ENCODE measurements around the gene CAMP.
"Not testable (repeated sequence)": the region's sequence is repeated elsewhere in the genome, so short reads cannot be mapped to it uniquely, and the experiment has no call there.

CAMP gene, protein sequence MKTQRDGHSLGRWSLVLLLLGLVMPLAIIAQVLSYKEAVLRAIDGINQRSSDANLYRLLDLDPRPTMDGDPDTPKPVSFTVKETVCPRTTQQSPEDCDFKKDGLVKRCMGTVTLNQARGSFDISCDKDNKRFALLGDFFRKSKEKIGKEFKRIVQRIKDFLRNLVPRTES

GRCh38 chr3:48222616-48223513 lies at the start of gene CAMP:
TSS of gene CAMP (plus strand) at chr3:48223495. CDS start at chr3:48223512, 17 bp downstream.
- peak; percentile 59 for DNase-seq

GRCh38 chr3:48178072-48178471 lies 45.2 kb upstream of the CAMP start:
- no peak for DNase-seq

GRCh38 chr3:48180021-48180420 lies 43.3 kb upstream of the CAMP start:
- DNase-seq, result peak; percentile 34

GRCh38 chr3:48180531-48181253 lies 42.6 kb upstream of the CAMP start:
- no peak for DNase-seq

DNA sequence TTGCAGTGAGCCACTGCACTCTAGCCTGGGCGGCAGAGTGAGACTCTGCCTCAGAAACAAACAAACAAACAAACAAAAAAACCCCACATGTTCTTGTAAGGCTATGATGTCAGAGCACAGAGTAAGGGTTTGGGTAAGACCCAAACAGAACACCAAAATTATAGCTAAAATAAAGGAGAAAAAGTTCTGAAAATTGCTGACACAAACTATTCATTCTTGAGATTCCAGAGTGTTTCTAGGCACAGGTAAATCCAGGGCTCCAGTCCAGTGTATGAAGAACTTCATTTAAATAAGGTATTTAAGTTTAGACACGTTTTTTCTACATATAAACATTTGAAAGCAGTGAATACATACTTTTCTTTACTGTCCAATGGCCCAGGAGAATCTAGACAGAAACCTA lies 39.0 kb upstream of the CAMP start:
- no peak for DNase-seq

DNA sequence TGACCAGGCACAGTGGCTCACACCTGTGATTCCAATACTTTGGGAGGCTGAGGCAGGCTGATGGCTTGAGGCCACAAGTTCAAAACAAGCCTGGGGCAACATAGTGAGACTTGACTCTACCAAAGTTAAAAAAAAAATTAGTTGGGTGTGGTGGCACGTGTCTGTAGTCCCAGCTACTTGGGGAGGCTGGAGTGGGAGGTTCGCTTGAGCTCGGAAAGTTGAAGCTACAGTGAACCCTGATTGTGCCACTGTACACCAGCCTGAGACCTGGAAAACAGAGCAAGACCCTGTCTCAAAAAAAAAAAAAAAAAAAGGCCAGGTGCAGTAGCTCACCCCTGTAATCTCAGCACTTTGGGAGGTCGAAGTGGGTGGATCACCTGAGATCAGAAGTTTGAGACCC lies 38.2 kb upstream of the CAMP start:
- no peak for DNase-seq

DNA sequence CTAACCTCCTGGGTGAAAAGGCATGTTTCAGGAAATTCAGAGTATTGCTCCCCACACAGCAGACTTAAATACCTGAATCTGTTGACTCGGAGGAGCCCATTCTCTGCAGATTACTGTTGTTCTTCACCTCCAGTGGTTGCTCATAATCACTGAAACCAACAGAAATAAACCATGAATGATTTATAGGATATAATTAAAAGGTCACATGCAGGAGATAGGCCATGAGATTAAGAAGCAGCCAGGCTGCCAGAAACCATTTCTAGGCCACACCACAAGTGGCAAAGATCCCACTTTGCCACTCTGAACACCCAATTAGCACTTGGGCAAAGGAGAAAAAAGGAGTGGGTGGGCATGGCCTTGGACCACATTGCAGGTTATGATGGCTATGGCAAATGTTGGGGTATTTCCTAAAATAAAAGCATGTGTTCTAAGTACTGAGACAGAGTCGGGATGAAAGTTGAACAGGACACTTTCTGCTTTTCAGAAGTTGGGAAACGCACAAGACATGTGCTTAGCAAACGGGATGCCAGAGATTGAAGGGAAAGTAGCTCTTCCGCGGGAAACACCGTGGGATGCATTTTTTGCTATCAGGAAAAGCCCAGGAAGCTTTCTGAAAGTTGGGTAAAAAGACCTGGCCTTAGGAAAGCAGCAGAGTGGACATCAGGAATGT lies 36.5 kb upstream of the CAMP start:
- no peak for DNase-seq

DNA sequence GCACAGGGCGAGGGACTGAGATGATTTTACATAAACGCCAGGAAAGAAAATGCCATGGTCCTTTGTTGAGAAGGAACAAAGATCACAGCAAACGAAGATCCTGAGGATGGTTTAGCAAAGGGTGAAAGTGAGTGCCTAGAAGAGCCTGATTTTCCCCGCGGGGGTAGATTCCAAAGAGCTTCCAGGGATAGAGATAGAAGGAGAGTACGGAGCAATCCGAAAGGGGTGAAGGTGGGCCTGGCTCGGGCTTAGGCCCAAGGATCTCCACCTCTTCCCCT lies 36.1 kb upstream of the CAMP start:
- DNase-seq, result no peak

DNA sequence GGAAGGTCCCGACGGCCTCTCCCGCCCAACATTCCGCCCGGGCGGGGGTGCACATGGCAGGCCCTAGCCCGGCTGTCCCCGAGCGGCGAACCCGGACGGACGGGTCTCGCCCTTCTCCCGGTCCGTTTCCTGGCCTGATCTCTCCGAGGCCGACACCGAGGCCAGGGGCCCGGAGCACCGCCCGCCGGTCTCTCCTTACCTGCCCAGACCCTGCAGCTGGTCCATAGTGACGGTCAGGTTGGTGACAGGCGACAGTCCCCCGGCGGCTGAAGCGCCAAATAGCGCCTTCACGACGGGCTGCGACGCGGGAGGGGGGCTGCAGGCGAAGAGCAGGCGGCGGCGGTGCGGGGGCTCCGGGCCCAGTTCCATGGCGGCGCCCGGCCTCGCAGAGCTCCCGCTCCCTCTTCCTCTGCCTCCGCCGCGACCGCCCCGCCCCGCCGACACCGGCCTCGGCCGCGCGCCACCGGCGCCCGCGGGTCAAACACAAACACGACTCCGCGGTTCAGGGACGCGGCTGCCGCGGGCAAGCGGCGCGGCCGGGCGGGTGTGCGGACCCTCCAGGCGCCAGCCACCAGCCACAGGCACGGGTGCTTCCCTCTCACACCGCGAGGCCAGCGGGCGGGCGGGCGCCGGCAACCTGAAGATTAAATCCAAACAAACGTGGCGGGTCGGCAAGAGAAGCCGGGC lies 35.6 kb upstream of the CAMP start:
- DNase-seq, result no peak

- DNase-seq, result peak; percentile 92
These were observed 34.8 kb upstream of the CAMP start, which contains the start of gene CDC25A for GRCh38 chr3:48188266-48189201. TSS of gene CDC25A (minus strand) at chr3:48188417. CDS start at chr3:48187947, 470 bp downstream.

DNA sequence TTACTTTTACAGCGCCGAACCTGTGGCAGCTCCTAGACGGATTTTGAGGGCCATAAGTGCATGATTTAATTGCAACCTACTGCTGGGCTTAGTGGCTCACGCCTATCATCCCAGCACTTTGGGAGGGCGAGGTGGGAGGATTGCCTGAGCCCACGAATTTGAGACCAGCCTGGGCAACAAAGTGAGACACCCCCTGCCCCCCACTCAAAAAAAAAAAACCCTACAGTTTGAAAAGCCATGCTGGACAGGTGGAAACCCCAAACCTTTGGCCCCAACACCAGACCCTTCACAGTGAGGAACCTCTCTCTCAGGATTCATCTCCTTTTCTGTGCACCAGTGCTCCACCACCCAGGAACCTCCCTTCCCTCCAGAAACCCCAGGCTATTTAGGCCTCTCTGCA lies 34.0 kb upstream of the CAMP start:
- DNase-seq, result no peak

- no peak for DNase-seq
These were observed 32.4 kb upstream of the CAMP start for GRCh38 chr3:48190911-48191310.

DNA sequence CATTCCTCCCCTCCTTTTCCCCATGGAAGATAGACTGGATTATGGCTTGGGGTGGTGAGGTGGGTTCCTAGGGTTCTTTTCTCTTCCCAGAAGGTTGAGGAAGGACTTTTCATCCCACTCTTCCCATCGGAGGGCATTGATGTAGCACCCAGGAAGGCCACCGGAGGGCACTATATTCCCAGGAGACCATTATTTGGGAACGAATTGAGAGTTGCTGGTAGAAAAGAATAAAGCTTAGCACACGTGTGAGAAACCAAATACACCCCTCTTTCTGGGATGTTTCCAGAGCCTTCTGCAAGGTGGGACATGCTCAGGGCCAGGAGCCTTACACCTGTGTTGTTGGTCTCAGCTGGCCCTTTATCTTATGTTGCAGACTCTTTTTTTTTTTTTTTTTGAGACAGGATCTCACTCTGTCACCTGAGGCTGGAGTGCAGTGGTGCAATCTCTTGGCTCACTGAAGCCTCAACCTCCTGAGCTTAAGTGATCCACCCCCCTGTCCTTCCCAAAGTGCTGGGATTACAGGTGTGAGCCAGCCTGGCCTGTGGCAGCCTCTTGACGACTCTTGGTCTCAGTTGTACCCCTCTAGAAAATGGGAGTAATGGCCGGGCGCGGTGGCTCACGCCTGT lies 28.7 kb upstream of the CAMP start:
- DNase-seq, result peak; percentile 4

- DNase-seq, result no peak
These were observed 26.7 kb upstream of the CAMP start for GRCh38 chr3:48196611-48197010.

- DNase-seq, result no peak
These were observed 24.2 kb upstream of the CAMP start for GRCh38 chr3:48199117-48199516.

- DNase-seq, result no peak
These were observed 20.7 kb upstream of the CAMP start for GRCh38 chr3:48202632-48203031.

- DNase-seq, result no peak
These were observed 15.2 kb upstream of the CAMP start for GRCh38 chr3:48208076-48208475.

- DNase-seq, result no peak
These were observed 13.8 kb upstream of the CAMP start for GRCh38 chr3:48209445-48209844.

DNA sequence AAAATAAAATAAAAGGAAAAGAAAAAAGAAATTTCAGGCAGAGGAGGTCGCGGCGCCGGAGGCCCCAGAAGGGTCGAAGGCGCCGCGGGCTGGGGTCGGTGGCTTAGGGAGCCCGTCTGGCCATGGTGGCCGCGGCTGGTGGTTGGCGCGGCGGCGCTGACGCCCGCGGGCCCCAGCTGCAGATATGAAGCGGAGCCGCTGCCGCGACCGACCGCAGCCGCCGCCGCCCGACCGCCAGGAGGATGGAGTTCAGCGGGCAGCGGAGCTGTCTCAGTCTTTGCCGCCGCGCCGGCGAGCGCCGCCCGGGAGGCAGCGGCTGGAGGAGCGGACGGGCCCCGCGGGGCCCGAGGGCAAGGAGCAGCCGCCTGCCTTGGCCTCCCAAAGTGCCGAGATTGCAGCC lies 12.8 kb upstream of the CAMP start:
- DNase-seq, result not testable (repeated sequence)

DNA sequence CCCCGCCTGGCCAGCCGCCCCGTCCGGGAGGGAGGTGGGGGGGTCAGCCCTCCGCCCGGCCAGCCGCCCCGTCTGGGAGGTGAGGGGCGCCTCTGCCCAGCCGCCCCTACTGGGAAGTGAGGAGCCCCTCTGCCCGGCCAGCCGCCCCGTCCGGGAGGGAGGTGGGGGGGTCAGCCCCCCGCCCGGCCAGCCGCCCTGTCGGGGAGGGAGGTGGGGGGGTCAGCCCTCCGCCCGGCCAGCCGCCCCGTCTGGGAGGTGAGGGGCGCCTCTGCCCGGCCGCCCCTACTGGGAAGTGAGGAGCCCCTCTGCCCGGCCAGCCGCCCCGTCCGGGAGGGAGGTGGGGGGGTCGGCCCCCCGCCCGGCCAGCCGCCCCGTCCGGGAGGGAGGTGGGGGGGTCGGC lies 11.5 kb upstream of the CAMP start:
- not testable (repeated sequence) for DNase-seq

DNA sequence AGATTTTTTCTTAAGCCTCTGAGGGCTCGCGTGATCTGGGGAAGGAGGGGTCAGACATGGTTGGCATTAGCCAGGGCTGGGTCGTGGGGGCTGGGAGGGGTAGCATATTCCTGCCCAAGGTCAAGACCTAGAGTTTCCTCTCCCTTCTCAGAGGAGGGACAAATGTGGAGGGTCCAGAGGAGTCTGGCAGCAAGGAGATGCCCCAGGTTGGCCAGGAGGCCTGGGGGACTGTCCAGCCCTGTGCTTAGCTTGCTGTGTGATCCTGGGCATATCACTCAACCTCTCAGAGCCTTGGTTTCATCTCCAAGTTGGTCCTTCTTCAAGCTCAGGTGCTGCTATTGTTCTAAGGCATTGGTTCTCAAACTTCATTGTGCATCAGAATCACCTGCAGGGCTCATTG lies 9.1 kb upstream of the CAMP start:
- DNase-seq, result no peak

Measured in DMS79 (cell line).